Skeletal muscle satellite cell (primary cell): Measurements from ENCODE around the gene CHRDL2.
A peak's percentile ranks its signal among the peaks of the same experiment; 100 is the strongest.
"Not testable (repeated sequence)": the region's sequence is repeated elsewhere in the genome, so short reads cannot be mapped to it uniquely, and the experiment has no call there.

Experiments
- H3K27me3 ChIP-seq: 2 replicates; pipeline ENCODE4 v1.7.0; 2013; ENCODE audit warnings: low read length; ENCODE audit not compliant: control insufficient read depth, insufficient read depth
- H3K36me3 ChIP-seq: 2 replicates; pipeline ENCODE4 v1.7.0; 2013; ENCODE audit warnings: mild to moderate bottlenecking, control low read depth, low read length; ENCODE audit not compliant: insufficient read depth
- H3K4me1 ChIP-seq: 2 replicates; pipeline ENCODE4 v1.7.0; 2013; ENCODE audit warnings: low read length; ENCODE audit not compliant: control insufficient read depth, insufficient read depth
- H3K4me2 ChIP-seq: 2 replicates; pipeline ENCODE4 v1.7.0; 2013; ENCODE audit warnings: mild to moderate bottlenecking, low read length
- H3K4me3 ChIP-seq: 2 replicates; pipeline ENCODE4 v1.7.0; 2013; ENCODE audit warnings: low read length
- H3K9ac ChIP-seq: 2 replicates; pipeline ENCODE4 v1.7.0; 2013; ENCODE audit warnings: mild to moderate bottlenecking, low read depth, low read length, moderate library complexity
- H3K9me3 ChIP-seq: replicated peaks from 2 replicates; pipeline ENCODE4 v1.7.0; 2013; ENCODE audit warnings: mild to moderate bottlenecking, control low read depth, low read length

The CHRDL2 gene

GRCh38 chr11:74672332-74672955, 58.8 kb downstream of the CHRDL2 start:
- peak overlapping the region; percentile 58 for H3K4me2 ChIP-seq
- H3K4me1 ChIP-seq: peaks cover 30% of the 10 kb centered on the region
- no peaks in the 10 kb centered on the region for H3K27me3 ChIP-seq
- H3K36me3 ChIP-seq: no peaks in the 10 kb centered on the region
- no peaks in the 10 kb centered on the region for H3K9me3 ChIP-seq
- peak overlapping the region; percentile 19 for H3K4me3 ChIP-seq
- peak overlapping the region; percentile 83 for H3K9ac ChIP-seq

DNA sequence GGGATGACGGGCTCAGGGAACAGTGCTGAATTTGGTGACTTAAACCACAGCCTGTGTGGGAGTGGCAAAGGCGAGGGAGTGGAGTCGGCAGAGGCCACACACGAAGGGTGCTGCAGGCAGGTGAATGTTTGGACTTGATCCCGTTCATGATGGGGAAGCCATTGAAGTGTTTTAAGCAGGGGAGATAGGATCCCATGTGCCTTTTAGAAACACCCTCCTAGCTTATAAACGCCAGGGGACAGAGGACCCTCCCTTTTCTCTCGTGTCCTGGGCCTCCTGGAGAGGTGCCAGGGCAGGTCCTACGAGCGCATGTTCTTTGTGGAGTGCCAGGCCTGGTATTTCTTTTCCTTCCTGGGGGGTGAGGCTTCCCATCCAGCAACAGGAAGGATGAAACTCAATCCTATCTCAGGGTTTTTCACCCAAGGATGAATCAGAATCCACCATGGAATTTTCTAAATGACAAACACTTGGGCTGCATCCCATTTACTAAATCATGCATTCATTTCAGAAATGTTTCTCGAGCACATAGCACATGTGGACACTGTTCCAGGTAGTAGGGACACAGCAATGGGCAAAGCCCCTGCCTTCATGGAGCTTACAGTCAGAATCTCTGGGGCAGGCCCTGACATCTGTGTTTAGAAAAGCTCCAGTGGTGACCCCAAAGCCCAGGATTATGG, 59.6 kb downstream of the CHRDL2 start:
- H3K9me3 ChIP-seq: no peaks in the 10 kb centered on the region
- H3K9ac ChIP-seq: peak overlapping the region; percentile 83
- no peaks in the 10 kb centered on the region for H3K27me3 ChIP-seq
- peaks cover 29% of the 10 kb centered on the region for H3K4me1 ChIP-seq
- no peak overlapping the region for H3K4me2 ChIP-seq
- no peak overlapping the region for H3K4me3 ChIP-seq
- H3K36me3 ChIP-seq: no peaks in the 10 kb centered on the region

- H3K27me3 ChIP-seq: no peaks in the 10 kb centered on the region
- no peak overlapping the region for H3K9ac ChIP-seq
- H3K36me3 ChIP-seq: no peaks in the 10 kb centered on the region
- peaks cover 29% of the 10 kb centered on the region for H3K4me1 ChIP-seq
- H3K4me2 ChIP-seq: no peak overlapping the region
- no peak overlapping the region for H3K4me3 ChIP-seq
- no peaks in the 10 kb centered on the region for H3K9me3 ChIP-seq
Observed at GRCh38 chr11:74670171-74670570, 61.1 kb downstream of the CHRDL2 start.

DNA sequence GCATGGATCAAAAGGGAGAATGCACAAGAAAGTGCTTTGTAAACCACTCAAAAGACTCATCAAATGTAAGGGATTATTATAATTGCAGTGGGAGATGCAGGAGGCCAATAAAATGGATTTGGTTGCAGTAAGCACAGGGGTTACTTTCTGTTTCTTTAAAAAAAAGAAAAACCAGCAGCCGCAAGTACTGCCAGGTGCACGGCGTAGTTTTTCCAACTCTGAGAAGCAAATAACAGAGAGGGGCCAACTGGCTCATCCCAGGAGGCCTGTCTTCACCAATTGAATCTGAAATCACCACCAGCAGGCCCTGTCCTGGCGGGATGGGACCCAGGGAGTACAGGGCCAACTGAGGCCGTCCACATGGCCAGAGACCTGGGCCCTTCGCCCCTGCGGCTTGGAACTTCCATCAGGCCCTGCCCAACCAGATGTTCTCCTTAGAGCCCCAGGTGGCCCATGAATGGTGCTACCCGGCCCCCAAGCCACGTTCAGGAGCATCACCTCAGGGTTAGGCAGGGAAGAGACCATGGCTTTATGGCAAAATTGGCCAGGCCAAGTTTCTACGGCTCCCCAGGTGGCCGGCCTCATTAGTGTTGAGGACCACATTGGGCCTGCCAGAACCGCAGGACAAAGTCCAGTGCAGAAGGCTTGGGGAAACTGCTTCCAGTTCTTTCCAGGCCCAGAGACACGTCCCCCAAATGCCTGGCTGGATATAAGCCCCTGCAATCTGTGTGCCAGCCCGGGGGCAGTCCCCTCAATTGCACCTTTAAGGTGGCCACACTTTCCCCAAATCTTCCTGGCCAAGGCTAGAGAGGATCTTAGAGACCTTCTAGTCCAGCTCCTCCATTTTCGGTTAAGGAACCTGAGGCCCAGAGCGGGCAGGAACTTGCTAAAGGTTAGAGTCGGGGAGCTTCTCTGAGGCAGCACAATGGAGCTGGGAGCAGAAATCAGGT, 61.7 kb downstream of the CHRDL2 start:
- H3K36me3 ChIP-seq: no peaks in the 10 kb centered on the region
- H3K4me3 ChIP-seq: no peak overlapping the region
- peaks cover 29% of the 10 kb centered on the region for H3K4me1 ChIP-seq
- H3K9me3 ChIP-seq: no peaks in the 10 kb centered on the region
- no peak overlapping the region for H3K9ac ChIP-seq
- no peaks in the 10 kb centered on the region for H3K27me3 ChIP-seq
- H3K4me2 ChIP-seq: no peak overlapping the region

DNA sequence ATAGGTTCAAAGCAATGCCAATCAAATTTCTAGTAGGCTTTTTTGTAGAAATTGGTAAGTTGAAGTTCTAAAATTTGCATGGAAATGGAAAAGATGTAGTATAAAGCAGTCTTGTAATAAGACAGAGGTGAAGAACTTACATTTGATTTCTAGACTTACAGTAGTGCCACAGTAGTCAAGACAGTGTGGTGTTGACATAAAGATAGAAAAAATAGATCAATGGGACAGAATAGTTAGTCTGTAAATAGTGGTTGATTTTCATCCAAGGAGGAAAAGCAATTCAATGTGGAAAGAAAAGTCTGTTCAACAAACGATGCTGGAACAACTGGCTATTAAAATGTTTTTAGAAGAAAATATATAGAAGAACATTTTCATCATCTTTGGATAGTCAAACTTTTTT, 67.9 kb downstream of the CHRDL2 start:
- Histone ChIP-seq H3K9me3 (no peaks in the 10 kb centered on the region), H3K36me3 (no peaks in the 10 kb centered on the region), H3K4me1 (no peaks in the 10 kb centered on the region), H3K9ac (no peak overlapping the region), H3K27me3 (no peaks in the 10 kb centered on the region), H3K4me3 (no peak overlapping the region), H3K4me2 (no peak overlapping the region)

DNA sequence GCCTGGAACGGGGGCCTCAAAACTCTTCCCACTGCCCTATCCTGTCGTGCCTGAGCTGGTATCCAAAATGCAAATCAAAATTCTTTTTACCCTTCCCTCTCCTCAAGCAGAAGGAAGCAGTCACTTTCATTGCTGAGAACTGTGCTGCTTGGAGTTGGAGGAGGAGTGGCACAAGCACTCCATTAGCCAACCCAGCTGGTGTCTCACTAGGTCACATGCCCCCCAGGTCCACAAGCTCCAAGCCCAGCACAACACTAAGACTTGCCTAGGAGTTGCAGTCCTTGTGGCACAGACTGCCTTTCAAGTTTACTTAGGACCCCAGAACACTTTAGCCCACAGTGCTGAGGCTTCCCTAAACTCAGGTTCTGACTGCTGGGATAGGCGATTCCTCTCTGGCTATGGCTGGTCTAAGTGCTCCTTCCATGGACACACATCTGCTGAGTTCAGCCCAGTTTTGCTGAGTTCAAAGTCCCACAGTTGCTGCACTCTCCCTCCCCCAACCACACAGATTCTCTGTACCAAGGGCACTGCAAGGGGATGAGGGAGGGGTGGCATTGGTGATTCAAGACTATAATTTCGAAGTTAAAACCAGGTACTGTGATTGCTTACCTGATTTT, 68.6 kb downstream of the CHRDL2 start:
- Histone ChIP-seq H3K4me1 (no peaks in the 10 kb centered on the region), H3K9me3 (no peaks in the 10 kb centered on the region), H3K4me3 (no peak overlapping the region), H3K9ac (no peak overlapping the region), H3K27me3 (no peaks in the 10 kb centered on the region), H3K4me2 (no peak overlapping the region), H3K36me3 (no peaks in the 10 kb centered on the region)

DNA sequence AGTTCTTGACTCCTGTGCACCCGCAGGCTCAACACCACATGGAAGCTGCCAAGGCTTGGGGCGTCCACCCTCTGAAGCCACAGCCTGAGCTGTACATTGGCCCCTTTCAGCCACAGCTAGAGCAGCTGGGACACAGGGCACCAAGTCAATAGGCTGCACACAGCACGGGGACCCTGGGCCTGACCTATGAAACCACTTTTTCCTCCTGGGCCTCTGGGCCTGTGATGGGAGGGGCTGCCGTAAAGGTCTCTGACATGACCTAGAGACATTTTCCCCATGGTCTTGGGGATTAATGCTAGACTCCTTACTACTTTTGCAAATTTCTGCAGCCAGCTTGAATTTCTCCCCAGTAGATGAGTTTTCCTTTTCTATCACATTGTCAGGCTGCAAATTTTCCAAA, 72.1 kb downstream of the CHRDL2 start:
- not testable (repeated sequence) for H3K4me2 ChIP-seq, H3K4me1 ChIP-seq, H3K36me3 ChIP-seq, H3K9me3 ChIP-seq, H3K27me3 ChIP-seq, H3K9ac ChIP-seq, H3K4me3 ChIP-seq

GRCh38 chr11:74654976-74655375, 76.2 kb downstream of the CHRDL2 start:
- no peaks in the 10 kb centered on the region for H3K27me3 ChIP-seq
- peaks cover 5% of the 10 kb centered on the region for H3K36me3 ChIP-seq
- no peak overlapping the region for H3K4me3 ChIP-seq
- H3K4me2 ChIP-seq: no peak overlapping the region
- H3K9ac ChIP-seq: no peak overlapping the region
- H3K4me1 ChIP-seq: no peaks in the 10 kb centered on the region
- H3K9me3 ChIP-seq: no peaks in the 10 kb centered on the region

- H3K4me3 ChIP-seq: no peak overlapping the region
- no peaks in the 10 kb centered on the region for H3K4me1 ChIP-seq
- no peaks in the 10 kb centered on the region for H3K9me3 ChIP-seq
- no peak overlapping the region for H3K4me2 ChIP-seq
- peaks cover 5% of the 10 kb centered on the region for H3K36me3 ChIP-seq
- no peaks in the 10 kb centered on the region for H3K27me3 ChIP-seq
- no peak overlapping the region for H3K9ac ChIP-seq
Observed at GRCh38 chr11:74650498-74650897, 80.7 kb downstream of the CHRDL2 start.

DNA sequence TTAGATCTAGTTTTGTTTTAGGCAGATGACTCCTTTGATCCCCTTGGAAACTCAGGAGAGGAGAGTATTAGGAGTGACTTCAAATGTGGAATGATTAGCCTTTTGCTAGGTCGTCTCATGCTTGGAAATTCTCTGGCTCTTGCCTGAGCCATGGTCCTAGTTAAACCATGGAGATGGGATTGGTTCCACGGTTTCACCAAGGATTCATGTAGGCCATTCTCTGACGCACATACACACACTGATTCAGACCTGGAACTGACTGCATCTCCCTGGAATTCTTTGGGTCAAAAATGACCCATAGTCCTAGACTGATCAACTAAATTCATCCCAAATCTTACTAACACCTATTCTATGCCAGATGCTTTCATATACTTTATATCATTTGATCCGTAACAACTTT, 82.3 kb downstream of the CHRDL2 start:
- no peaks in the 10 kb centered on the region for H3K9me3 ChIP-seq
- H3K4me2 ChIP-seq: no peak overlapping the region
- H3K4me1 ChIP-seq: no peaks in the 10 kb centered on the region
- peaks cover 2% of the 10 kb centered on the region for H3K36me3 ChIP-seq
- H3K9ac ChIP-seq: no peak overlapping the region
- no peaks in the 10 kb centered on the region for H3K27me3 ChIP-seq
- H3K4me3 ChIP-seq: no peak overlapping the region

- Histone ChIP-seq H3K4me1 (no peaks in the 10 kb centered on the region), H3K4me3 (no peak overlapping the region), H3K9ac (no peak overlapping the region), H3K4me2 (no peak overlapping the region), H3K36me3 (no peaks in the 10 kb centered on the region), H3K9me3 (no peaks in the 10 kb centered on the region), H3K27me3 (no peaks in the 10 kb centered on the region)
Observed at GRCh38 chr11:74647831-74648230, 83.4 kb downstream of the CHRDL2 start.
